ENCODE results near the gene AP2B1.

AP2B1 gene

GRCh38 chr17:35709874-35710273 lies 122.8 kb downstream of the AP2B1 start:
- H3F3A ChIP-seq (ENCODE audit: insufficient read depth): no peaks in the 10 kb centered on the region; the same call in 1 of the 2 replicates
- H3K79me2 ChIP-seq (ENCODE audit: insufficient read depth, low read length): no peaks in the 10 kb centered on the region
- no peak overlapping the region for H3K9ac ChIP-seq (ENCODE audit: low read length)
- no peaks in the 10 kb centered on the region for H3K9me3 ChIP-seq (ENCODE audit: insufficient read depth, low read length)
- H3K36me3 ChIP-seq (ENCODE audit: low read length): 0 out of 2 replicates have a peak, but pooled peaks cover 3% of the 10 kb centered on the region
- H3K27me3 ChIP-seq (ENCODE audit: low read length): no peaks in the 10 kb centered on the region
- no peak overlapping the region for H3K4me2 ChIP-seq (ENCODE audit: low read depth, low read length, poor library complexity, severe bottlenecking)
- no peaks in the 10 kb centered on the region for H4K20me1 ChIP-seq (ENCODE audit: low read depth, low read length)
- TF ChIP-seq EZH2phosphoT487 (conservative IDR thresholded peaks at IDR 0.05; ENCODE audit: low read length): no peak
- no peaks in the 10 kb centered on the region for H3K9me2 ChIP-seq (replicated peaks; ENCODE audit: insufficient read depth, low read length)
- no peak overlapping the region for H3K27ac ChIP-seq (ENCODE audit: low read depth, low read length)
- H2AFZ ChIP-seq (ENCODE audit: low read depth, low read length, severe bottlenecking): no peak overlapping the region
- H3K4me3 ChIP-seq (ENCODE audit: insufficient read depth, low read length, poor library complexity, severe bottlenecking): no peak overlapping the region

- Histone ChIP-seq H3K79me2 (ENCODE audit: insufficient read depth, low read length) (no peaks in the 10 kb centered on the region), H3K4me3 (ENCODE audit: insufficient read depth, low read length, poor library complexity, severe bottlenecking) (no peak overlapping the region), H4K20me1 (ENCODE audit: low read depth, low read length) (no peaks in the 10 kb centered on the region), H3K27me3 (ENCODE audit: low read length) (no peaks in the 10 kb centered on the region), H3F3A (ENCODE audit: insufficient read depth) (no peaks in the 10 kb centered on the region; the same call in 1 of the 2 replicates), H3K9me3 (ENCODE audit: insufficient read depth, low read length) (no peaks in the 10 kb centered on the region), H3K9me2 (replicated peaks; ENCODE audit: insufficient read depth, low read length) (no peaks in the 10 kb centered on the region), H2AFZ (ENCODE audit: low read depth, low read length, severe bottlenecking) (no peak overlapping the region), H3K9ac (ENCODE audit: low read length) (no peak overlapping the region), H3K36me3 (ENCODE audit: low read length) (0 out of 2 replicates have a peak, but pooled peaks cover 3% of the 10 kb centered on the region), H3K27ac (ENCODE audit: low read depth, low read length) (no peak overlapping the region), H3K4me2 (ENCODE audit: low read depth, low read length, poor library complexity, severe bottlenecking) (no peak overlapping the region)
- TF ChIP-seq EZH2phosphoT487 (conservative IDR thresholded peaks at IDR 0.05; ENCODE audit: low read length) (no peak), CTCF (IDR thresholded peaks at IDR 0.05; ENCODE audit: insufficient read depth, low read length, poor library complexity, severe bottlenecking) (no peak)
Measured at GRCh38 chr17:35710950-35711349, 123.8 kb downstream of the AP2B1 start.

- Histone ChIP-seq H3K27ac (ENCODE audit: low read depth, low read length) (no peak overlapping the region), H3F3A (ENCODE audit: insufficient read depth) (no peaks in the 10 kb centered on the region; the same call in 1 of the 2 replicates), H3K36me3 (ENCODE audit: low read length) (0 out of 2 replicates have a peak, but pooled peaks cover 3% of the 10 kb centered on the region)
Measured at GRCh38 chr17:35713069-35713728, 126.1 kb downstream of the AP2B1 start.

More at GRCh38 chr17:35713069-35713728, 126.1 kb downstream of the AP2B1 start:
- H3K27me3 ChIP-seq (ENCODE audit: low read length): no peaks in the 10 kb centered on the region
- H3K4me3 ChIP-seq (ENCODE audit: insufficient read depth, low read length, poor library complexity, severe bottlenecking): no peak overlapping the region
- H3K79me2 ChIP-seq (ENCODE audit: insufficient read depth, low read length): no peaks in the 10 kb centered on the region
- H2AFZ ChIP-seq (ENCODE audit: low read depth, low read length, severe bottlenecking): no peak overlapping the region
- H3K9me3 ChIP-seq (ENCODE audit: insufficient read depth, low read length): no peaks in the 10 kb centered on the region
- no peak overlapping the region for H3K4me2 ChIP-seq (ENCODE audit: low read depth, low read length, poor library complexity, severe bottlenecking)
- no peak overlapping the region for H3K9ac ChIP-seq (ENCODE audit: low read length)
- TF ChIP-seq EZH2phosphoT487 (conservative IDR thresholded peaks at IDR 0.05; ENCODE audit: low read length) (no peak), CTCF (IDR thresholded peaks at IDR 0.05; ENCODE audit: insufficient read depth, low read length, poor library complexity, severe bottlenecking) (no peak)
- H4K20me1 ChIP-seq (ENCODE audit: low read depth, low read length): no peaks in the 10 kb centered on the region
- H3K9me2 ChIP-seq (replicated peaks; ENCODE audit: insufficient read depth, low read length): no peaks in the 10 kb centered on the region

Data from SU-DHL-6 (cell line).